K562 (cell line): Measurements from ENCODE around the gene SLCO2A1. TPM values are rescaled to one million over a fixed set of nuclear protein-coding genes. Genes with fewer than 3 reads are reported as not detected.

Experiments used
- ATAC-seq: fragments of 200-7000 bp; cut with Tn5 transposase; 3 replicates; pipeline ENCODE4 v1.9.1; 2020; ENCODE audit warnings: moderate library complexity
- BruUV-seq: library from RNA; stranded (reverse); fragments of 400-500 nt; replicated peaks from 2 replicates; lab custom pipeline; 2021; lab: Mats Ljungman, UMichigan
- CTCF ChIA-PET: fragments of 300-600 bp; formaldehyde crosslinking; extraction: SDS; loops from one replicate; lab custom pipeline; 2021; ENCODE audit warnings: low intra/inter-chr PET ratio; lab: Yijun Ruan, JAX
- POLR2A ChIA-PET: fragments of 300-600, 350-650 bp; sonication (Branson Sonifier 250); formaldehyde crosslinking; extraction: SDS; loops from one replicate; lab custom pipeline; 2021; ENCODE audit warnings: antibody characterized with exemption, inconsistent platforms; lab: Yijun Ruan, JAX
- DNase-seq, 4 experiments: peaks; one replicate each; pipeline versions ENCODE4 v3.0.0 to v3.0.0-alpha.2; 2011 to 2018; ENCODE audit warnings: low spot score in 3 of 4, mixed read lengths in 3 of 4; ENCODE audit errors: extremely low read depth in 1 of 4
- FAIRE-seq: peaks from 2 replicates; lab custom pipeline; 2011; peaks lifted over from hg19 to GRCh38; lab: Jason Lieb, UNC
- H2AFZ ChIP-seq: 2 replicates; pipeline ENCODE4 v1.6.0; 2011; ENCODE audit warnings: low read depth, low read length, control low read depth, inconsistent platforms
- H3K27ac ChIP-seq: fragments of 200-600 bp; 3 replicates; pipeline ENCODE4 v1.8.0; 2011; ENCODE audit warnings: low read depth, mild to moderate bottlenecking, control low read depth, inconsistent platforms, low read length, moderate library complexity, mixed read lengths; ENCODE audit errors: extremely low read depth
- H3K27me3 ChIP-seq, 2 experiments: fragments of 300-600 bp in 1 of 2; 2 replicates in 1 of 2; 3 replicates in 1 of 2; pipeline versions ENCODE4 v1.6.0 to v1.8.0; 2011; ENCODE audit warnings: inconsistent platforms in 2 of 2, low read length in 2 of 2, mild to moderate bottlenecking in 1 of 2, mixed read lengths in 1 of 2, moderate library complexity in 1 of 2; ENCODE audit not compliant: control insufficient read depth in 2 of 2, insufficient read depth in 2 of 2
- H3K36me3 ChIP-seq: fragments of 300-600 bp; 3 replicates; pipeline ENCODE4 v1.8.0; 2011; ENCODE audit warnings: mild to moderate bottlenecking, low read length, inconsistent platforms; ENCODE audit not compliant: control insufficient read depth, insufficient read depth
- H3K4me1 ChIP-seq, 2 experiments: fragments of 200-600 bp in 1 of 2; replicated peaks in 1 of 2; 2 replicates in 1 of 2; 3 replicates in 1 of 2; pipeline versions ENCODE4 v1.5.1 to v1.8.0; 2011; ENCODE audit warnings: inconsistent platforms in 2 of 2, low read length in 2 of 2, mild to moderate bottlenecking in 1 of 2, mixed read lengths in 1 of 2, moderate library complexity in 1 of 2; ENCODE audit not compliant: control insufficient read depth in 2 of 2, insufficient read depth in 2 of 2
- H3K4me2 ChIP-seq: 2 replicates; pipeline ENCODE4 v1.6.1; 2011; ENCODE audit warnings: low read length, control low read depth, inconsistent platforms, mixed read lengths; ENCODE audit not compliant: insufficient read depth
- H3K4me3 ChIP-seq: fragments of 200-600 bp; sonication (generic), shearing (Covaris generic); 2 replicates; pipeline ENCODE4 v1.5.1; 2016; ENCODE audit warnings: control low read depth, inconsistent platforms
- H3K79me2 ChIP-seq: fragments of 200-600 bp; 3 replicates; pipeline ENCODE4 v1.8.0; 2011; ENCODE audit warnings: low read length, inconsistent platforms; ENCODE audit not compliant: control insufficient read depth, insufficient read depth
- H3K9ac ChIP-seq, 2 experiments: 2 replicates each; pipeline versions ENCODE4 v1.6.0 to v1.6.1; 2011; ENCODE audit warnings: low read depth in 2 of 2, low read length in 2 of 2, control low read depth in 1 of 2, inconsistent platforms in 1 of 2, mild to moderate bottlenecking in 1 of 2, mixed read lengths in 1 of 2; ENCODE audit not compliant: insufficient read depth in 1 of 2
- H3K9me1 ChIP-seq: one replicate; pipeline ENCODE4 v1.6.0; 2011; ENCODE audit warnings: inconsistent platforms, mild to moderate bottlenecking, low read length, moderate library complexity; ENCODE audit not compliant: control insufficient read depth, insufficient read depth
- H3K9me3 ChIP-seq: replicated peaks from 2 replicates; pipeline ENCODE4 v1.5.1; 2011; ENCODE audit warnings: low read depth, low read length, inconsistent platforms; ENCODE audit not compliant: control insufficient read depth, insufficient read depth
- H4K20me1 ChIP-seq: replicated peaks from 2 replicates; pipeline ENCODE4 v1.6.1; 2011; ENCODE audit warnings: low read length, inconsistent platforms, mixed read lengths; ENCODE audit not compliant: control insufficient read depth, insufficient read depth
- CGGBP1 ChIP-seq: fragments of 250-450 bp; sonication (Bioruptor Pico); IDR thresholded peaks from 2 replicates; pipeline ENCODE4 v1.9.0; 2021; ENCODE audit warnings: mild to moderate bottlenecking
- E4F1 ChIP-seq: fragments of 250-450 bp; sonication (Bioruptor Pico); IDR thresholded peaks from 2 replicates; pipeline ENCODE4 v1.5.0; 2021; ENCODE audit warnings: mild to moderate bottlenecking, borderline replicate concordance
- HNRNPK ChIP-seq: fragments of 200-400 bp; formaldehyde crosslinking; IDR thresholded peaks from one replicate; pipeline ENCODE4 v1.6.1; 2018; ENCODE audit warnings: mild to moderate bottlenecking, low read depth, low read length; ENCODE audit not compliant: poor library complexity, severe bottlenecking
- KLF1 ChIP-seq: fragments of 450-650 bp; IDR thresholded peaks from 2 replicates; pipeline ENCODE4 v1.6.1; 2016; ENCODE audit warnings: missing genetic modification characterization, missing compliant biosample characterization
- KLF13 ChIP-seq: fragments of 450-650 bp; IDR thresholded peaks from 2 replicates; pipeline ENCODE4 v1.6.1; 2016; ENCODE audit warnings: missing genetic modification characterization, low read depth, mild to moderate bottlenecking, missing compliant biosample characterization, moderate library complexity, borderline replicate concordance
- KLF6 ChIP-seq: fragments of 250-450 bp; sonication (Bioruptor Pico); IDR thresholded peaks from 2 replicates; pipeline ENCODE4 v1.4.0; 2020; ENCODE audit warnings: mild to moderate bottlenecking, moderate library complexity, borderline replicate concordance
- MAFK ChIP-seq: IDR thresholded peaks from 2 replicates; pipeline ENCODE4 v1.6.1; 2011; ENCODE audit warnings: low read length, improper control_type of control experiment
- MYC ChIP-seq, 2 experiments: fragments of 250-450 bp in 1 of 2; sonication (Bioruptor Pico) in 1 of 2; IDR thresholded peaks; 2 replicates each; pipeline versions ENCODE4 v1.5.1 to v1.6.1; 2012 to 2021; ENCODE audit warnings: low read depth in 2 of 2, borderline replicate concordance in 1 of 2, improper control_type of control experiment in 1 of 2, low read length in 1 of 2, mild to moderate bottlenecking in 1 of 2, moderate library complexity in 1 of 2
- NCOA6 ChIP-seq: fragments of 450-650 bp; IDR thresholded peaks from 2 replicates; pipeline ENCODE4 v1.6.1; 2017; ENCODE audit warnings: mild to moderate bottlenecking
- NR2F6 ChIP-seq: fragments of 450-650 bp; formaldehyde crosslinking; IDR thresholded peaks from 2 replicates; pipeline ENCODE4 v1.4.0; 2020; ENCODE audit warnings: mild to moderate bottlenecking
- RFX5 ChIP-seq: IDR thresholded peaks from 2 replicates; pipeline ENCODE4 v1.6.1; 2011; ENCODE audit warnings: low read depth, mild to moderate bottlenecking, improper control_type of control experiment, low read length
- SREBF2 ChIP-seq: sonication (generic); formaldehyde crosslinking; IDR thresholded peaks from 2 replicates; pipeline ENCODE4 v1.4.0; 2020; ENCODE audit warnings: mild to moderate bottlenecking, missing genetic modification reagents
- THRAP3 ChIP-seq: fragments of 450-650 bp; IDR thresholded peaks from 2 replicates; pipeline ENCODE4 v1.6.1; 2016; ENCODE audit warnings: mild to moderate bottlenecking, inconsistent platforms, borderline replicate concordance
- ZNF444 ChIP-seq: fragments of 250-450 bp; sonication (Bioruptor Pico); IDR thresholded peaks from 2 replicates; pipeline ENCODE4 v1.4.0; 2020; ENCODE audit warnings: mild to moderate bottlenecking, moderate library complexity
- ZNF561 ChIP-seq: fragments of 450-650 bp; formaldehyde crosslinking; conservative IDR thresholded peaks from 2 replicates; pipeline ENCODE4 v1.4.0; 2020; ENCODE audit warnings: mild to moderate bottlenecking, moderate library complexity
- WGBS: fragments of 100-300 bp; shearing (Covaris generic); methylation state at CpG from one replicate; pipeline ENCODE4 v1.1.6; 2016; ENCODE audit warnings: low coverage, mixed read lengths; ENCODE audit not compliant: insufficient coverage; ENCODE audit errors: missing lambda C conversion rate; 5-methylcytosine and 5-hydroxymethylcytosine counted together
- in situ Hi-C: fragments of 300-500 bp; cut with MboI; formaldehyde crosslinking; loops from 4 replicates; pipeline ENCODE4 v1.15.0; 2018; ENCODE audit warnings: inconsistent platforms, mixed read lengths
- intact Hi-C: fragments of 100-400 bp; cut with micrococcal nuclease; formaldehyde crosslinking; loops from 2 replicates; pipeline ENCODE4 v1.14.2; 2022
- polyA plus RNA-seq, 8 experiments: library from polyadenylated mRNA; depleted of rRNA in 4 of 8; stranded (reverse) in 5 of 8; unstranded in 3 of 8; fragments of >200 nt; fragmentation: Nextera tagmentation in 2 of 8; fragmentation: Illumina TruSeq in 1 of 8; extraction: Ambion mirVana in 2 of 8; extraction: Trizol in 1 of 8; gene quantifications; 2 replicates each; pipeline versions ENCODE4 v1.2.1 to v1.2.3, GENCODE V29; 2011 to 2014; ENCODE audit warnings: inconsistent platforms in 1 of 8, missing spikeins in 1 of 8
- total RNA-seq, 7 experiments: library from RNA; depleted of rRNA in 6 of 7; stranded (reverse); fragments of >200 nt in 6 of 7; fragmentation: Illumina TruSeq in 2 of 7; extraction: Trizol in 2 of 7; gene quantifications; 2 replicates each; pipeline versions ENCODE4 v1.2.1 to v1.2.3, GENCODE V29; 2011 to 2021; ENCODE audit warnings: low replicate concordance in 1 of 7

SLCO2A1 gene
- total and polyA plus RNA-seq, 9 of the 15 experiments (the other 6 are each of a cell fraction or from before 2014, with no cell fraction given), result 0.16 to 1.0 TPM; not detected in 7

- FAIRE-seq, result no peak
- BruUV-seq, result no TSS peak
- WGBS, result 6% methylated on average over 10 of the region's 12 CpGs
Measured at GRCh38 chr3:133914839-133915600, 114.7 kb downstream of the SLCO2A1 start.

More at GRCh38 chr3:133914839-133915600, 114.7 kb downstream of the SLCO2A1 start:
- no peak for DNase-seq
- CTCF ChIA-PET, result no interaction called here
- no peak overlapping the region for H3K9ac ChIP-seq
- H3K9me3 ChIP-seq, result no peaks in the 10 kb centered on the region
- in situ Hi-C loops (loop anchor here (25.0 kb wide), 1 partner anchor 253 kb away; the partner anchor contains the start of gene TOPBP1), intact Hi-C loops (no loop called here)
- no peak for ATAC-seq
- no peak overlapping the region for H3K27ac ChIP-seq
- H3K9me1 ChIP-seq, result no peaks in the 10 kb centered on the region
- H3K4me2 ChIP-seq, result no peak overlapping the region
- H3K27me3 ChIP-seq, result peaks cover 2 to 9% of the 10 kb centered on the region in 2 experiments; a peak in 1 of 5 replicates
- no peaks in the 10 kb centered on the region; the same call in 1 of the 2 replicates for H4K20me1 ChIP-seq
- H3K4me1 ChIP-seq, result no peaks in the 10 kb centered on the region; a peak in 1 of 5 replicates
- POLR2A ChIA-PET, result no interaction called here
- no peak overlapping the region for H3K4me3 ChIP-seq
- TF ChIP-seq NCOA6 (no peak), KLF1 (tag) (no peak), ZNF561 (CRISPR knock-in tag) (no peak), E4F1 (CRISPR knock-in tag) (no peak), KLF13 (tag) (no peak), NR2F6 (CRISPR knock-in tag) (no peak), MAFK (no peak), RFX5 (no peak), MYC (IDR thresholded peaks at IDR 0.05; ENCODE audit: low read depth, low read length) (no peak), MYC (CRISPR knock-in tag; IDR thresholded peaks at IDR 0.05; ENCODE audit: borderline replicate concordance, low read depth) (no peak), KLF6 (CRISPR knock-in tag) (no peak), ZNF444 (CRISPR knock-in tag) (no peak), CGGBP1 (CRISPR knock-in tag) (no peak), HNRNPK (no peak), THRAP3 (no peak), SREBF2 (CRISPR knock-in tag) (no peak)
- no peak overlapping the region for H2AFZ ChIP-seq
- no peaks in the 10 kb centered on the region for H3K36me3 ChIP-seq
- no peaks in the 10 kb centered on the region for H3K79me2 ChIP-seq
